Coronary artery (tissue), 2 donors: ENCODE measurements around the gene ZNF714.
A peak's percentile ranks its signal among the peaks of the same experiment; 100 is the strongest.
"Not testable (repeated sequence)": the region's sequence is repeated elsewhere in the genome, so short reads cannot be mapped to it uniquely, and the experiment has no call there.

ENCODE experiments used
- DNase-seq: peaks from one replicate; pipeline ENCODE4 v3.0.0-alpha.2; 2017; ENCODE audit warnings: low spot score
- H3K27ac ChIP-seq, 2 donors: fragments of 200-600 bp; sonication (generic); one replicate each; pipeline ENCODE4 v1.5.1; 2016 to 2019
- H3K4me3 ChIP-seq: fragments of 200-600 bp; sonication (generic); 2 replicates; pipeline ENCODE4 v1.5.1; 2016; ENCODE audit warnings: mild to moderate bottlenecking, moderate library complexity
- TF ChIP-seq, protein P1 (sequence below): fragments of 200-600 bp; sonication (generic); IDR thresholded peaks from one replicate; pipeline ENCODE4 v1.5.1; 2019; ENCODE audit warnings: antibody characterized with exemption

Gene ZNF714

DNA sequence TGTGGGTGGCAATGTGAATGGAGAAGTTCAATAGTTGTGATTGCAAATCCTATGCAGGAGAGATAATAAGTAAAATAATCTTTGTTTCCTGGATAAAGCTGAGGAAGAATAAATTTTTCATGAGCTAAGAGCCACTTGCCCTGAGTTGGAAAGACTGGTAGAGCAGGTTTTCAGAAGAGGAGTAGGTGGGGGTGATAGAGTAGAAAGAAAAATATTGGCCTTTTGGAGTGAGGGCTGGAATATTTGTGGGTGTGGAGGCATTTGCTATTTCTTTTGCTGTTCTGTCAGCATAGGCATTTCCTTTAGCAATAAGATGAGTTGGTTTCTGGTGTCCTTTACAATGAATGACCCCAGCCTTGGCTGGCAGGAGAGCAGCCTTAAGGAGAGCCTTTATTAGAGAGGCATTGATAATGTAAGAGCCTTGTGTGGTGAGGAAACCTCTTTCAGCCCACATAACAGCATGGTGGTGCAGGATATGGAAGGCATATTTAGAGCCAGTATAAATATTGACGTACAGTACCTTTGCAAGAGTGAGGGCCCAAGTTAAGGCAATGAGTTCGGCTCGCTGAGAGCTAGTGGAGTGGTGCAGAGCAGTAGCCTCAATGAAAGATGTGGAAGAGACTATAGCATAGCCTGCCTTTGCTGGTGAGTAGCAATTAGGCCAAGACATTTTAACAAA, 48.2 kb downstream of the ZNF714 start:
- TF ChIP-seq, protein P1, sequence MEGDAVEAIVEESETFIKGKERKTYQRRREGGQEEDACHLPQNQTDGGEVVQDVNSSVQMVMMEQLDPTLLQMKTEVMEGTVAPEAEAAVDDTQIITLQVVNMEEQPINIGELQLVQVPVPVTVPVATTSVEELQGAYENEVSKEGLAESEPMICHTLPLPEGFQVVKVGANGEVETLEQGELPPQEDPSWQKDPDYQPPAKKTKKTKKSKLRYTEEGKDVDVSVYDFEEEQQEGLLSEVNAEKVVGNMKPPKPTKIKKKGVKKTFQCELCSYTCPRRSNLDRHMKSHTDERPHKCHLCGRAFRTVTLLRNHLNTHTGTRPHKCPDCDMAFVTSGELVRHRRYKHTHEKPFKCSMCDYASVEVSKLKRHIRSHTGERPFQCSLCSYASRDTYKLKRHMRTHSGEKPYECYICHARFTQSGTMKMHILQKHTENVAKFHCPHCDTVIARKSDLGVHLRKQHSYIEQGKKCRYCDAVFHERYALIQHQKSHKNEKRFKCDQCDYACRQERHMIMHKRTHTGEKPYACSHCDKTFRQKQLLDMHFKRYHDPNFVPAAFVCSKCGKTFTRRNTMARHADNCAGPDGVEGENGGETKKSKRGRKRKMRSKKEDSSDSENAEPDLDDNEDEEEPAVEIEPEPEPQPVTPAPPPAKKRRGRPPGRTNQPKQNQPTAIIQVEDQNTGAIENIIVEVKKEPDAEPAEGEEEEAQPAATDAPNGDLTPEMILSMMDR = no peak
- Histone ChIP-seq H3K4me3 (no peak overlapping the region), H3K27ac (no peak overlapping the region)
- no peak for DNase-seq

DNA sequence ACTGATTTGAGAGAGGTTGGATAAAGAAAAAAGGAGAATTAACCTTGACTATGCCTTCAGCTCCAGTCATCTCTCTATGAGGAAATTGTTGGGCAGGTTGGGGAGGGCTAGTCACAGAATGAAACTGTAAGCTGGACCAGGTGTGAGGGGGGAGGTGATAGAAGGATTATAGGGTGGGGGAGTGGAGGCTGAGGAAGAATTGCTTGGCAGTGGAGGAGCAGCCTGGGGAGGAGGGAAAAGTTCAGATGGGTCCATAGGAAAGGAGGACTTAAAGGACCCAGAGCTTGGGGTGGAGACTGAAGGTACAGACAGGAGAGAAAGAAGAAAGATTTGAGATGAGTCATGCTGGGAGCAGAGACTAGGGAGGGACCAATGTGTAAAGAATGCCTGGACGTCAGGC, 51.6 kb downstream of the ZNF714 start:
- no peak overlapping the region for H3K27ac ChIP-seq
- TF ChIP-seq, protein P1 = no peak
- H3K4me3 ChIP-seq = no peak overlapping the region
- DNase-seq = no peak

DNA sequence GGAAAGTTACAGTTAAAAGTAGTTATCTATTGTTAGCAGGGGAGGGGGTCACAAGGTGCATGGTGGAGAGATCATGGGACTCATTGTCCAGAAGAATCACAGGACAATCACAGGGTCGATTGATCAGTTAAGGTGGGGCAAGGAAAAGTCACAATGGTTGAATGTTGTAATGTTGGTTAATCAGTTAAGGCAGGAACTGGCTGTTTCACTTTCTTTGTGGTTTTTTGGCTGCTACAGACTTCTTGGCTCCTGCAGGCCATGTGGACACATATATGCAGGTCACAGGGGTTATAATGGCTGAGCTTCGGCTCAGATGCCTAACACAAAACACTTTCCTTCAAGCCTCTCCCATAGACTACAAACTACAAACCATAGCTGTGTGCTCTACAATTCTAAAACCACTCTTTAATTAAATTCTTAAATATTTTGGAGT, 52.9 kb downstream of the ZNF714 start:
- DNase-seq = no peak
- no peak overlapping the region for H3K27ac ChIP-seq
- TF ChIP-seq, protein P1 = no peak
- H3K4me3 ChIP-seq = no peak overlapping the region

DNA sequence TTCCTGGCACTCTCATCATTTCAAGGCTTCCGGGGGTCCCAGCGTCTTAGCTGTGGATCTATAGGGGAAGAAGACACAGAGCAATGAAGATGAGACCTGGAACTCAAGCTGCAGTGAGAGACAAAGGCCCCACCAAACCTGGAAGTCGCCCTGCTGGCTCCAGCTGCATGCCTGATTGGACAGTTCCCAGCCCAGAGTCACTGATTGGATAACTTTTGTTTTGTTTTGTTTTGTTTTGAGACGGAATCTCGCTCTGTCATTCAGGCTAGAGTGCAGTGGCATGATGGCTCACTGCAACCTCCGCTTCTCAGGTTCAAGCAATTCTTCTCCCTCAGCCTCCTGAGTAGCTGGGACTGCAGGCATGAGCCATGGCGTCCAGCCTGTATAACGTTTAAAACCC, 53.4 kb downstream of the ZNF714 start:
- TF ChIP-seq, protein P1 = no peak
- no peak overlapping the region for H3K4me3 ChIP-seq
- DNase-seq = no peak

DNA sequence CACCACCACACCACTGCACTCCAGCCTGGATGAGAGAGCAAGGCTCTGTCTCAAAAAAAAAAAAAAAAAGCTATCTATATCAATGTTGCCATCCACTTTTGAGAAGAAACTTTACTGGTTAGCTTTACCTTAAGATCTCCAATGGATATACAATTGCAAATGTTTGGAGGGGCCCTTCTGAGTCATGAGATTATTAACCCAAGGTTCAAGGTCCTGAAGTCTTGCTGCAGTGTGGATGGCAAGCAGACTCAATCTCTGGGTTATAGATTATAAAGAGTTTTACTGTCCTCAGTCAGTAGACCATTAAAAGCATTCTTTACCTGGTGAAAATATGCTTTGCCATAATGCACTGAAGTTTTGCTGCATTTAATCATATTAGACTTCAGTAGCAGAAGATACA, 56.1 kb downstream of the ZNF714 start:
- DNase-seq = no peak
- TF ChIP-seq, protein P1 = no peak
- Histone ChIP-seq H3K4me3 (no peak overlapping the region), H3K27ac (no peak overlapping the region)

More for the DNA sequence above, 53.4 kb downstream of the ZNF714 start:
- no peak overlapping the region for H3K27ac ChIP-seq

DNA sequence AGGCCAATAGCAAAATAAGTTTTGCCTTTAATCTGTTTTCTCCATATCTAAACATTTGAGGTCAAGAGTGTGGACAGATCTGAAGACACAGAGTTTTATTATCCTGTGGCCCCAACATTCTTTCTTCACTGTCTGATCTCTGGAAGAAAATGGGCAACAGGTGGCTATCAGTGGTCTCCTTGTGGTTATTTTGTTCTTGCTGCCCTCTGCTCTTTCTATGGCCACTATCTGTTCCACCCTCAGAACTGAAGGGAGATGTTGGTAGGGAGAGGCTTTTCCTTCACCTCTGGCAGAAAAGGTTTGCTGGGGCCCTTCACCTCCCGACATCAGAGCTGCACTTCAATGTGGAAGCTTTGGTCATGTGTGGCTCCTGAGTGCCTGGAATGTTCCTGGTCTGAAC, 59.0 kb downstream of the ZNF714 start:
- not testable (repeated sequence) for H3K4me3 ChIP-seq, H3K27ac ChIP-seq, DNase-seq

DNA sequence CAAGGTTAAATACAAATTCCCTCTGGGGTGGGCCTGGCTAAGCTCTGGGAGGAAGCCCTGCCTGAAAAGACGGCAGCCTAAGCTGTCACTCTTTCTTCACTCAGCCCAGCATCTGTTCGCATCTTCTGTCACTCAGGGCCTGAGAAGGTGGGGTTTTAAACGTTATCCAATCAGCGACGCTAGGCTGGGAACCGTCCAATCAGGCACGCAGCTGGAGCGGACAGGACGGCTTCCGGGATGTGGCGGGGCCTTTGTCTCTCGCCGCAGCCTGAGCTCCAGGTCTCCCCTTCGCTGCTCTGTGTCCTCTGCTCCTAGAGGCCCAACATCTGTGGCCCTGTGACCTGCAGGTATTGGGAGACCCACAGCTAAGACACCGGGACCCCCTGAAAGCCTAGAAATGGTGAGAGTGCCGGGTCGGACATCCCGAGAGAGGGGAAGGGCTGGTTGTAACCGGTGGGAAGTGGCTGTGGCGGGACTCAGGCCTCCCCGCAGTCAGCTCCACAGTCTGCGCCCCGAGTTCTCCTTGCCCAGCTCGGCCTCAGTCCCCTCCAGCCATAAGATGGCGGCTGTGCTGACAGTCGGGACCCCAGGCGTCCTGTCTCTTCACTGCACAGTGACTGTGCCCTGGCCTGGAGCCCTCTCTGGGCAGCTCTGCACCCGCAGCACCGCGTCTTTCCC, 59.9 kb downstream of the ZNF714 start, which contains the start of gene ZNF431:
TSS of gene ZNF431 (plus strand) at position 254 of the 678 bp plus-strand sequence. CDS start at position 398, 144 bp downstream.
- H3K4me3 ChIP-seq = peak within 1 kb of the TSS; percentile 95
- TF ChIP-seq, protein P1 = no peak
- peak; percentile 96 for DNase-seq
- peak within 1 kb of the TSS; percentile 63 to 86 for H3K27ac ChIP-seq
